SK-N-SH (cell line): Measurements from ENCODE around the gene ADAM11. TPM values are rescaled to one million over a fixed set of nuclear protein-coding genes. Genes with fewer than 3 reads are reported as not detected.

Experiments
- CTCF ChIA-PET: fragments of 300-600, 350-600 bp; formaldehyde crosslinking; extraction: SDS; loops from one replicate; lab custom pipeline; 2021; lab: Yijun Ruan, JAX
- POLR2A ChIA-PET: fragments of 350-600 bp; sonication (Branson Sonifier 250); formaldehyde crosslinking; extraction: SDS; loops from one replicate; lab custom pipeline; 2020; ENCODE audit warnings: antibody characterized with exemption, inconsistent platforms; lab: Yijun Ruan, JAX
- DNase-seq: peaks from one replicate; pipeline ENCODE4 v3.0.0; 2012
- H2AFZ ChIP-seq: fragments of 200-600 bp; sonication (generic); 2 replicates; pipeline ENCODE4 v1.8.1; 2016; ENCODE audit warnings: antibody characterized with exemption, mild to moderate bottlenecking, low read depth
- H3F3A ChIP-seq: fragments of 200-600 bp; sonication (generic); replicated peaks from 2 replicates; pipeline ENCODE3; 2016; ENCODE audit warnings: antibody characterized with exemption, mild to moderate bottlenecking; ENCODE audit not compliant: insufficient read depth
- H3K27ac ChIP-seq, 2 experiments: fragments of 200-500 bp in 1 of 2; fragments of 200-600 bp in 1 of 2; sonication (Bioruptor generic) in 1 of 2; sonication (generic), shearing (Covaris generic) in 1 of 2; 2 replicates each; pipeline versions ENCODE4 v1.5.1 to v1.6.1; 2014 to 2016; ENCODE audit warnings: low read depth in 2 of 2, inconsistent platforms in 1 of 2, low read length in 1 of 2, mild to moderate bottlenecking in 1 of 2, mixed read lengths in 1 of 2
- H3K27me3 ChIP-seq: fragments of 200-600 bp; sonication (generic), shearing (Covaris generic); 2 replicates; pipeline ENCODE4 v1.6.1; 2016; ENCODE audit warnings: mixed run types; ENCODE audit not compliant: insufficient read depth
- H3K36me3 ChIP-seq, 2 experiments: fragments of 200-500 bp in 1 of 2; fragments of 200-600 bp in 1 of 2; sonication (Bioruptor generic) in 1 of 2; sonication (generic) in 1 of 2; replicated peaks in 1 of 2; 2 replicates each; pipeline versions ENCODE3 to v1.5.1; 2014 to 2016; ENCODE audit warnings: low read length in 1 of 2, mild to moderate bottlenecking in 1 of 2; ENCODE audit not compliant: insufficient read depth in 2 of 2, control insufficient read depth in 1 of 2
- H3K4me1 ChIP-seq, 2 experiments: fragments of 200-500 bp in 1 of 2; fragments of 200-600 bp in 1 of 2; sonication (Bioruptor generic) in 1 of 2; sonication (generic), shearing (Covaris generic) in 1 of 2; 2 replicates each; pipeline versions ENCODE4 v1.5.1 to v1.6.1; 2014 to 2016; ENCODE audit warnings: low read depth in 1 of 2, low read length in 1 of 2, mixed run types in 1 of 2; ENCODE audit not compliant: insufficient read depth in 2 of 2, control insufficient read depth in 1 of 2
- H3K4me2 ChIP-seq: fragments of 200-600 bp; sonication (generic), shearing (Covaris generic); 2 replicates; pipeline ENCODE4 v1.6.1; 2017; ENCODE audit warnings: mixed run types
- H3K4me3 ChIP-seq, 2 experiments: fragments of 200-500 bp in 1 of 2; fragments of 200-600 bp in 1 of 2; sonication (Bioruptor generic) in 1 of 2; sonication (generic), shearing (Covaris generic) in 1 of 2; 2 replicates each; pipeline versions ENCODE4 v1.5.1 to v1.8.1; 2014 to 2016; ENCODE audit warnings: low read depth in 2 of 2, inconsistent platforms in 1 of 2, low read length in 1 of 2, mild to moderate bottlenecking in 1 of 2, mixed read lengths in 1 of 2, moderate library complexity in 1 of 2
- H3K79me2 ChIP-seq: fragments of 200-600 bp; sonication (generic); 2 replicates; pipeline ENCODE4 v1.8.1; 2017; ENCODE audit warnings: mild to moderate bottlenecking; ENCODE audit not compliant: insufficient read depth
- H3K9ac ChIP-seq: fragments of 200-600 bp; sonication (generic); 2 replicates; pipeline ENCODE4 v1.6.1; 2017; ENCODE audit warnings: mixed run types
- H3K9me2 ChIP-seq: fragments of 200-600 bp; sonication (generic); 2 replicates; pipeline ENCODE4 v1.6.1; 2017; ENCODE audit warnings: mixed run types
- H3K9me3 ChIP-seq: fragments of 200-600 bp; sonication (generic); 2 replicates; pipeline ENCODE4 v1.6.1; 2017; ENCODE audit warnings: mixed run types, mild to moderate bottlenecking, moderate library complexity
- H4K20me1 ChIP-seq: fragments of 200-600 bp; sonication (generic); 2 replicates; pipeline ENCODE4 v1.6.1; 2017; ENCODE audit warnings: mild to moderate bottlenecking, mixed run types; ENCODE audit not compliant: insufficient read depth
- MEF2A ChIP-seq: IDR thresholded peaks from 2 replicates; pipeline ENCODE4 v1.4.0; 2012; ENCODE audit warnings: low read depth, borderline replicate concordance
- MXI1 ChIP-seq: IDR thresholded peaks from 2 replicates; pipeline ENCODE4 v1.6.1; 2012; ENCODE audit warnings: mild to moderate bottlenecking, low read depth, low read length, improper control_type of control experiment
- RAD21 ChIP-seq: IDR thresholded peaks from 2 replicates; pipeline ENCODE4 v1.6.1; 2012; ENCODE audit warnings: mild to moderate bottlenecking, low read length
- SMC3 ChIP-seq: IDR thresholded peaks from 2 replicates; pipeline ENCODE4 v1.6.1; 2012; ENCODE audit warnings: low read depth, low read length, improper control_type of control experiment
- TAF1 ChIP-seq: IDR thresholded peaks from 2 replicates; pipeline ENCODE4 v1.6.1; 2012; ENCODE audit warnings: low read depth, mild to moderate bottlenecking, low read length, moderate library complexity, borderline replicate concordance
- WGBS: methylation state at CpG from one replicate; pipeline ENCODE4 v1.1.6; 2017; ENCODE audit warnings: low lambda C conversion rate; 5-methylcytosine and 5-hydroxymethylcytosine counted together
- polyA plus RNA-seq, 3 experiments: library from polyadenylated mRNA; depleted of rRNA; stranded (reverse); fragments of >200 nt; gene quantifications; 2 replicates each; pipeline ENCODE4 v1.2.3, GENCODE V29; 2012
- TF ChIP-seq, protein P1 (sequence below): fragments of 150-350 bp; IDR thresholded peaks from 2 replicates; pipeline ENCODE4 v1.6.1; 2017; ENCODE audit warnings: antibody characterized with exemption, low read length, low read depth, borderline replicate concordance
- TF ChIP-seq, protein P2 (sequence below): IDR thresholded peaks from 2 replicates; pipeline ENCODE4 v1.6.1; 2012; ENCODE audit warnings: mild to moderate bottlenecking, low read depth, low read length, moderate library complexity
- TF ChIP-seq, protein P3 (sequence below): fragments of 200-600 bp; sonication (generic); IDR thresholded peaks from 2 replicates; pipeline ENCODE4 v1.6.1; 2017; ENCODE audit warnings: antibody characterized with exemption, mild to moderate bottlenecking, moderate library complexity

The ADAM11 gene
- polyA plus RNA-seq, 1 of the 3 experiments (the other 2 are of a cell fraction): 2.5 TPM

DNA sequence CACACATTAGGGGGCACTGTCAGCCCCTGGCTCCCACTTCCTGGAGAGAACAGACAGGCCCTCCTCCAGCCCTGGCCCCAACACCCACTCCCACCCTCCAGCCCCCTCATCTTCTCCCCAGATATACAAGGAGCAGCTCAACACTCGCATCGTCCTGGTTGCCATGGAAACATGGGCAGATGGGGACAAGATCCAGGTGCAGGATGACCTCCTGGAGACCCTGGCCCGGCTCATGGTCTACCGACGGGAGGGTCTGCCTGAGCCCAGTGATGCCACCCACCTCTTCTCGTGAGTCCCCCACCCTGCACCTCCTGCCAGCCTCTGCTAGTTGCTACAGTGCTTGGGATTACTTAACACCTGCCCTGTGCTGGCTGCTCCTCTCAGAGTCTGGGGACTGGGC, 14.4 kb downstream of the ADAM11 start (continued):
- TF ChIP-seq, protein P1, sequence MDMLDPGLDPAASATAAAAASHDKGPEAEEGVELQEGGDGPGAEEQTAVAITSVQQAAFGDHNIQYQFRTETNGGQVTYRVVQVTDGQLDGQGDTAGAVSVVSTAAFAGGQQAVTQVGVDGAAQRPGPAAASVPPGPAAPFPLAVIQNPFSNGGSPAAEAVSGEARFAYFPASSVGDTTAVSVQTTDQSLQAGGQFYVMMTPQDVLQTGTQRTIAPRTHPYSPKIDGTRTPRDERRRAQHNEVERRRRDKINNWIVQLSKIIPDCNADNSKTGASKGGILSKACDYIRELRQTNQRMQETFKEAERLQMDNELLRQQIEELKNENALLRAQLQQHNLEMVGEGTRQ: no peak
- TF ChIP-seq TAF1 (no peak), MEF2A (no peak)

DNA sequence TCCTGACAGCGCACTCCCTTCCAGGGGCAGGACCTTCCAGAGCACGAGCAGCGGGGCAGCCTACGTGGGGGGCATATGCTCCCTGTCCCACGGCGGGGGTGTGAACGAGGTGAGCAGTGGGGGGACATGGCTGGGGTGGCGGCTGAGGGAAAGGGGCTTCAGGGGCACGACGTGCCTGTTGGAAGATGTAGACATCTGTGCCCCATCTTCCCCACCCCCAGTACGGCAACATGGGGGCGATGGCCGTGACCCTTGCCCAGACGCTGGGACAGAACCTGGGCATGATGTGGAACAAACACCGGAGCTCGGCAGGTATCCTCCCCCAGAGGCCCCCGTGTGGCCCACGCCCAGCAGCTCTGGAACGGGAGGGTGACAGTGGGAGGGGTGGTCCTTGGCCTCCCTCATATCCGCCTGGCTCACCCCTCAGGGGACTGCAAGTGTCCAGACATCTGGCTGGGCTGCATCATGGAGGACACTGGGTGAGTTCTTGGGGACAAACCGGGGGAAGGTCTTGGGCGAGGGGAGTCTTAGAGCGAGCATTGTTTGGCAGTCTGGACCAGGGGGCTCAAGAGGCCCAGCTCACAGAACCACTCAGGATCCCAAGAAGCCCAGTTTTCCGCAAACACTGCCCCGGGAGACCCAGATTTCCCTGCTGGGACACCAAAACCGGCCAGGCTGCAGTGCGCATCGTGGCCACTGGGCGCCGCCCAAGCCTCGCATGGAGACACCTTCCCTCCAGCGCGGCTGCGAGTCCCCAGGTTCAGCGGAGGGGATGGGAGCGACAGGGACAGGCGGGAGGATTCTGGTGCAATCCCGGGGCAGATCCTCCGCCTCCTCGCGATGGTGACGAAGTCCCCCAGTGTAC, 15.7 kb downstream of the ADAM11 start:
- POLR2A ChIA-PET: no interaction called here
- H3K27me3 ChIP-seq: no peaks in the 10 kb centered on the region

More for the DNA sequence above, 15.7 kb downstream of the ADAM11 start:
- Histone ChIP-seq H2AFZ (peak overlapping the region; percentile 97), H3K4me3 (peak overlapping the region; percentile 64 to 84), H3K4me1 (peaks cover 0 to 28% of the 10 kb centered on the region in 2 experiments; a peak in 1 of 4 replicates), H3K9me3 (no peaks in the 10 kb centered on the region), H3K79me2 (no peaks in the 10 kb centered on the region), H3F3A (no peaks in the 10 kb centered on the region), H3K36me3 (no peaks in the 10 kb centered on the region), H3K9ac (peak overlapping the region; percentile 12; the same call in 1 of the 2 replicates), H3K27ac (no peak overlapping the region), H4K20me1 (no peaks in the 10 kb centered on the region), H3K9me2 (no peaks in the 10 kb centered on the region), H3K4me2 (peak overlapping the region; percentile 100)
- 25% methylated on average over 34 of the region's 42 CpGs for WGBS
- peak; percentile 95 for DNase-seq
- CTCF ChIA-PET: interaction anchor here (0.7 to 17.7 kb wide), 26 partner anchors 11 to 423 kb away, joined by 3 to 420 read pairs (median 4); partner anchors contain the start of genes ADAM11, GJC1, HEXIM1 and HIGD1B
- TF ChIP-seq MXI1 (peak; percentile 66), RAD21 (peak; percentile 94), SMC3 (peak; percentile 87)
- TF ChIP-seq, protein P2, sequence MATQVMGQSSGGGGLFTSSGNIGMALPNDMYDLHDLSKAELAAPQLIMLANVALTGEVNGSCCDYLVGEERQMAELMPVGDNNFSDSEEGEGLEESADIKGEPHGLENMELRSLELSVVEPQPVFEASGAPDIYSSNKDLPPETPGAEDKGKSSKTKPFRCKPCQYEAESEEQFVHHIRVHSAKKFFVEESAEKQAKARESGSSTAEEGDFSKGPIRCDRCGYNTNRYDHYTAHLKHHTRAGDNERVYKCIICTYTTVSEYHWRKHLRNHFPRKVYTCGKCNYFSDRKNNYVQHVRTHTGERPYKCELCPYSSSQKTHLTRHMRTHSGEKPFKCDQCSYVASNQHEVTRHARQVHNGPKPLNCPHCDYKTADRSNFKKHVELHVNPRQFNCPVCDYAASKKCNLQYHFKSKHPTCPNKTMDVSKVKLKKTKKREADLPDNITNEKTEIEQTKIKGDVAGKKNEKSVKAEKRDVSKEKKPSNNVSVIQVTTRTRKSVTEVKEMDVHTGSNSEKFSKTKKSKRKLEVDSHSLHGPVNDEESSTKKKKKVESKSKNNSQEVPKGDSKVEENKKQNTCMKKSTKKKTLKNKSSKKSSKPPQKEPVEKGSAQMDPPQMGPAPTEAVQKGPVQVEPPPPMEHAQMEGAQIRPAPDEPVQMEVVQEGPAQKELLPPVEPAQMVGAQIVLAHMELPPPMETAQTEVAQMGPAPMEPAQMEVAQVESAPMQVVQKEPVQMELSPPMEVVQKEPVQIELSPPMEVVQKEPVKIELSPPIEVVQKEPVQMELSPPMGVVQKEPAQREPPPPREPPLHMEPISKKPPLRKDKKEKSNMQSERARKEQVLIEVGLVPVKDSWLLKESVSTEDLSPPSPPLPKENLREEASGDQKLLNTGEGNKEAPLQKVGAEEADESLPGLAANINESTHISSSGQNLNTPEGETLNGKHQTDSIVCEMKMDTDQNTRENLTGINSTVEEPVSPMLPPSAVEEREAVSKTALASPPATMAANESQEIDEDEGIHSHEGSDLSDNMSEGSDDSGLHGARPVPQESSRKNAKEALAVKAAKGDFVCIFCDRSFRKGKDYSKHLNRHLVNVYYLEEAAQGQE: no peak
- TF ChIP-seq, protein P3, sequence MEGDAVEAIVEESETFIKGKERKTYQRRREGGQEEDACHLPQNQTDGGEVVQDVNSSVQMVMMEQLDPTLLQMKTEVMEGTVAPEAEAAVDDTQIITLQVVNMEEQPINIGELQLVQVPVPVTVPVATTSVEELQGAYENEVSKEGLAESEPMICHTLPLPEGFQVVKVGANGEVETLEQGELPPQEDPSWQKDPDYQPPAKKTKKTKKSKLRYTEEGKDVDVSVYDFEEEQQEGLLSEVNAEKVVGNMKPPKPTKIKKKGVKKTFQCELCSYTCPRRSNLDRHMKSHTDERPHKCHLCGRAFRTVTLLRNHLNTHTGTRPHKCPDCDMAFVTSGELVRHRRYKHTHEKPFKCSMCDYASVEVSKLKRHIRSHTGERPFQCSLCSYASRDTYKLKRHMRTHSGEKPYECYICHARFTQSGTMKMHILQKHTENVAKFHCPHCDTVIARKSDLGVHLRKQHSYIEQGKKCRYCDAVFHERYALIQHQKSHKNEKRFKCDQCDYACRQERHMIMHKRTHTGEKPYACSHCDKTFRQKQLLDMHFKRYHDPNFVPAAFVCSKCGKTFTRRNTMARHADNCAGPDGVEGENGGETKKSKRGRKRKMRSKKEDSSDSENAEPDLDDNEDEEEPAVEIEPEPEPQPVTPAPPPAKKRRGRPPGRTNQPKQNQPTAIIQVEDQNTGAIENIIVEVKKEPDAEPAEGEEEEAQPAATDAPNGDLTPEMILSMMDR: peak; percentile 95
